ENCODE measurements around the gene TCF7L2.

The TCF7L2 gene

GRCh38 chr10:112948196-112948595, 1.9 kb upstream of the TCF7L2 start:
- DNase-seq (ENCODE audit: low read depth), result no peak

DNA sequence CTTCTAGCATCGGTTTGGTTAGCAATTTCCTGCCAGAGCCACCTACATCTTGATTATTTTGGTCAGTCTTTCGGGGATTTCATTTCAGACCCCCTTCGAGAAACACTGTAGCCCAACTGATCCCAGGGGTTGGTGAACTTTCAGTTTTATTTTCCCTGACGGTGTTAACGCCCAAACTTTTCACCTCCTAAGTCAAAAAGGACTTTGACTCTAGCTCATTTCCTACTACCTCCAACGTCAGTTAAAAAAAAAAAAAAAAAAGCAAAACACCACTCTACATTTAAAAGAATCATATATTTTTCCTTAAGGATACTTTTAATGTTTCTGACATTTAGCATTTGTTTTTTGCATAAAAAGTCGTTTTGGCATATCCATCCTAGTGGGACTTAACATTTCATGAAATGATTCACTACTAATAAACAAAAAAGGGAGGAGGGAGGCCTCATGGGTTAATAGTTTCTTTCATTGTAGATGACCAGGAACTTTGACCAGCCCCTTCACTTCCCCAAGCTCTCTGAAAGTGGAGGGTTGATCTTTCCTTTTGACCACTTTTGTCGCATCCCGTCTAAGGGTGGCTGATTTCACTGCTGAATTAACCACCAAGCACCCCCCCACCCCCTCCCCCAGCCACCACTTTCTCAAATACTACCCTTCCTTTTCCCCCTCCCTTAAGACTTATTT, 764 bp upstream of the TCF7L2 start:
- DNase-seq (ENCODE audit: low read depth), result no peak

- no peak for DNase-seq (ENCODE audit: low read depth)
Observed at GRCh38 chr10:112950714-112951358, 789 bp downstream of the TCF7L2 start.

- no peak for DNase-seq (ENCODE audit: low read depth)
Observed at GRCh38 chr10:112951359-112952281, 1.6 kb downstream of the TCF7L2 start.

GRCh38 chr10:112952282-112953173, 2.5 kb downstream of the TCF7L2 start:
- no peak for DNase-seq (ENCODE audit: low read depth)

- DNase-seq (ENCODE audit: low read depth), result no peak
Observed at GRCh38 chr10:112953174-112954159, 3.4 kb downstream of the TCF7L2 start.

- no peak for DNase-seq (ENCODE audit: low read depth)
Observed at GRCh38 chr10:112954974-112955581, 5.0 kb downstream of the TCF7L2 start.

- DNase-seq (ENCODE audit: low read depth), result no peak
Observed at GRCh38 chr10:112955582-112956421, 5.8 kb downstream of the TCF7L2 start.

GRCh38 chr10:112956631-112957350, 6.7 kb downstream of the TCF7L2 start:
- no peak for DNase-seq (ENCODE audit: low read depth)

DNA sequence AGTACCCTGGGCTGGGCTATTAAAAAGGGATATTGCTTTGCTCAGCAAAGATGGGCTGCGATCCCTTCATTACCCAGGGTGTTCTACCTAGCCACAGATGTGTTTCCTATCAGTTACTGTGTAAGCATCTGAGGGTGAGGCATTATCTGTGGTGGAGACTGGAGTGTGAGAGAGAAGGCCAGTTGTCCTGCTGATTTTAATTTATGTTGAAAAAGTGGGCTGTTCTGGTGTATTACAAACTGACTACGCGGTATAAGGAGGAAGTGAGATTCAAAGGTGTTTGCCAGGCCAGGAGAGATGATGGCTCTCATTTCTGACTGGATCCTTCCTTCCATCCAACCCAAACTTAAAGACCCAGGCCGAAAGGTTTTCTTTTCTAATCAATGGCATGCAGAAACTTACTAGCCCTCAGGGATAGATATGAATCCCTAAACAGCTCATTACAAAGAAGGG, 7.6 kb downstream of the TCF7L2 start:
- no peak for DNase-seq (ENCODE audit: low read depth)

- no peak for DNase-seq (ENCODE audit: low read depth)
Observed at GRCh38 chr10:112958275-112958995, 8.4 kb downstream of the TCF7L2 start.

GRCh38 chr10:112959207-112959838, 9.3 kb downstream of the TCF7L2 start:
- no peak for DNase-seq (ENCODE audit: low read depth)

DNA sequence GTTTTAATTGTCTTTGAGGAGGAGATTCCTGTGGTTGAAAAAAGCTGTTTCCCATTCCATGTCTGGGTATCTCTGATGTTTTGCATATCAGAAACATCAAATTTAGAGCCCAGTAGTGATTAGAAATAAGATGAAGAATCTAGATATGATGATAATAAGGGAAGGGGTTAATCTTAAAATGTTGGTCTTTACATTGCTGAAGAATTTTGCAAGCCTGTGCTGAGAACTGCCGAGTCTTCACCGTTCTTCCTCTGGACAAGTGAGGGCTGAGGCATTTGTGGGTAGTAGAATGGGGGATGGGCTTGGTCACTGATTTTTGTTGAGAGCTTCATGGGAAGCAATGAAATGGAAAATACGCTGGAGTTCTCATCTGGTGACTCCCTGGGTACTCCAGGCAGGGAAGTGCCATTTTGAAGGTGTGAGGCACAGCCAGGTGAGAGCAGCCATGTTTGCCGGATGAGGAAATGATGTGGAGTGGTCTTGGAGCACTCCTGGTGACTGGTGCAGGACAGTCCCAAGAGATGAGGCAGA, 10.2 kb downstream of the TCF7L2 start:
- DNase-seq (ENCODE audit: low read depth), result no peak

DNA sequence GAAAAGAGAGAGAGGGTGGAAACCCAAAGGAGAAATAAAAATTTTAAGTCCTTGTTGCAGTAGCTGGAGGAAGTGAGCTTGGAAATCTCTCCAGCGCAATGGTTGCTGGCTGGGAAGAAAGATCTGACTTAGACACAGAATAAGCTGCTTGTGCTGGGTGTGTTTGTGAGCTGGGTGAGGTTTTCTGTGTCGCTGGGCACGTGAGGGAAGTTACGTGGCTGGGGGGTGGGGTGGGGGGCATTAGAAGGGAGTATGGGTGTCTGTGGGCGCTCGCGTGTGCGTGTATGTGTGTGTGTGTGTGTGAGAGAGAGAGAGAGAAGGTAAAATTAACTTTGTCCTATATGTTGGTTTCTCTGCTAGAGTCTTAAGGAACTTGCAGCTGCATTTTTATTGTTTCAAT, 11.6 kb downstream of the TCF7L2 start:
- DNase-seq (ENCODE audit: low read depth), result no peak

DNA sequence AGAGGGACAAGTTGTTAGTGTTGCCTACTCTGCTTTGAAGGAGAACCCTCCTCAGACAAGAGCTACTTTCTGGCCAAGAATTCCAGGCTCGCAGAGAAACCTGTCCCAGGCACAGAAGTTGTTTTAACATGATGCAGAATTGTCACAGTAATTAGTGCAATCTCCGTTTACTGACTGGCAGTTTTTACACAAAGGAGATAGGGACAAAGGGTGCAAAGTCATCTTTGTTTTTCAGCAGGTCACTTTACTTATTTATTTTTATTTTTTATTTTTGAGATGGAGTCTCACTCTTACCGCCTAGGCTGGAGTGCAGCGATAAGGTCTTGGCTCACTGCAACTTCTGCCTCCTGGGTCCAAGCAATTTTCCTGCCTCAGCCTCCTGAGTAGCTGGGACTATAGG, 12.3 kb downstream of the TCF7L2 start:
- no peak for DNase-seq (ENCODE audit: low read depth)

GRCh38 chr10:112963835-112964234, 13.8 kb downstream of the TCF7L2 start:
- no peak for DNase-seq (ENCODE audit: low read depth)

DNA sequence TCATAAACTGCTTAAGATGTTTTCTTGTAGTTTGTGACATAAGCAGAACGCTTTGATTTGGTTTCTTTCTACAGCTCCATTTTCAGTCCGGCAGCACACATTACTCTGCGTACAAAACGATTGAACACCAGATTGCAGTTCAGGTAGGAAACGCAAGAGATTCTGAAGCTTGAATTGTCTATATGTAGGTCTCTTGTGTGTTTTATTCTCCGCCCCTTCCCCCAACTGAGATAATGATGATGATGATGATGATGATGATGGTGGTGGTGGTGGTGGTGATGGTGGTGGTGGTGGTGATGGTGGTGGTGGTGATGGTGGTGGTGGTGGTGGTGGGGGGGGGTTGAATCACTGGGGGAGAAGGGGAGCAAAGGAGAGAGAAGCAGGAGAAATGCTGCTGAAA, 14.4 kb downstream of the TCF7L2 start:
- no peak for DNase-seq (ENCODE audit: low read depth)

All from activated T-helper 9 cell treated with anti-CD3 and anti-CD28 coated beads, Interleukin-2, amount 50 U/mL, for 16 hours (primary cell).